CMK (cell line): ENCODE measurements around the gene VN1R2.
"Not testable (repeated sequence)": the region's sequence is repeated elsewhere in the genome, so short reads cannot be mapped to it uniquely, and the experiment has no call there.

Experiments used
- DNase-seq: peaks from one replicate; pipeline ENCODE4 v3.0.0-alpha.2; 2010; ENCODE audit warnings: low read depth

VN1R2 gene

GRCh38 chr19:53257715-53258342 is at the start of gene VN1R2:
Gene VN1R2 (plus strand): TSS chr19:53258292. CDS start chr19:53258376, 84 bp downstream.
- not testable (repeated sequence) for DNase-seq

GRCh38 chr19:53211554-53211953 is 46.5 kb upstream of the VN1R2 start:
- not testable (repeated sequence) for DNase-seq

DNA sequence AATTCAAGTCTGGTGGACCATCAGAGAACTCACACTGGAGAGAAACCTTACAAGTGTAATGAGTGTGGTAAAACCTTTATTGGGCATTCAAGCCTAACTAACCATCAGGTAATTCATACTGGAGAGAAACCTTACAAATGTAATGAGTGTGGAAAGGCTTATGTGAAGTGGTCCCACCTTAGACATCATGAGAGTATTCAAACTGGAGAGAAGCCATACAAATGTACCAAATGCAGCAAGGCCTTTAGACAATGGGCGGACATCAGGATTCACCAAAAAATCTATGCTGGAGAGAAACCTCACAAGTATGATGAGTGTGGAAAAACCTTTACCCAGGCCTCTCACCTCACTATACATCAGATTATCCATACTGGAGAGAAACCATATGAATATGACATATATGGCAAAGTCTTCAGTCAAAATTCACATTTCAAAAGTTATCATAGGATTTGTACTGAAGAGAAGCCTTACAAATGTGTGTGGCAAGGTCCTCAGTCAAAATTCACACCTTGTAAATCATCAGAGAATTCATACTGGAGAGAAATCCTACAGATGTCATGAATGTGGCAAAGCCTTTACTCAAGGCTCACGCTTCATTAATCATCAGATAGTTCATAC is 45.3 kb upstream of the VN1R2 start:
- no peak for DNase-seq

GRCh38 chr19:53222716-53223115 is 35.4 kb upstream of the VN1R2 start:
- not testable (repeated sequence) for DNase-seq

DNA sequence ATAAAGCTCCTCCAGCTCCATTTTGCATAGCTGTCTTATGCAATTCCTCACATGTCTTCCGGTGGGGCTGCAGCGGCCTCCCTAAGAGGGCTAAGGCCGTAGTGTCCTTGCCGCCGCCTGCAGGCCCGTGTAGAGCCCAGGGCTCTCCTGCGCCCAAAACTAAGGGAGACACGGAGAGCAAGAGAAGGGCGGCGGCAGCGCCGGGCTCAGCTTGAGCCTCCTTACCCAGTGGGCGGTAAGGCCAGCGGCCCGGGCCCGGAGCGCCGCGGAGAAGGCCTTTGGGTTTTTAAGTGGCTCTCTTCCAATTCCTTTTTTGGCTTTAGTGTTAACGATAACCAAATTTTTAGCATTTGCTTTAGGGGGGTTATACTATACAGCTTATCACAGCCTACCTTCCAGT is 33.5 kb upstream of the VN1R2 start:
- no peak for DNase-seq

DNA sequence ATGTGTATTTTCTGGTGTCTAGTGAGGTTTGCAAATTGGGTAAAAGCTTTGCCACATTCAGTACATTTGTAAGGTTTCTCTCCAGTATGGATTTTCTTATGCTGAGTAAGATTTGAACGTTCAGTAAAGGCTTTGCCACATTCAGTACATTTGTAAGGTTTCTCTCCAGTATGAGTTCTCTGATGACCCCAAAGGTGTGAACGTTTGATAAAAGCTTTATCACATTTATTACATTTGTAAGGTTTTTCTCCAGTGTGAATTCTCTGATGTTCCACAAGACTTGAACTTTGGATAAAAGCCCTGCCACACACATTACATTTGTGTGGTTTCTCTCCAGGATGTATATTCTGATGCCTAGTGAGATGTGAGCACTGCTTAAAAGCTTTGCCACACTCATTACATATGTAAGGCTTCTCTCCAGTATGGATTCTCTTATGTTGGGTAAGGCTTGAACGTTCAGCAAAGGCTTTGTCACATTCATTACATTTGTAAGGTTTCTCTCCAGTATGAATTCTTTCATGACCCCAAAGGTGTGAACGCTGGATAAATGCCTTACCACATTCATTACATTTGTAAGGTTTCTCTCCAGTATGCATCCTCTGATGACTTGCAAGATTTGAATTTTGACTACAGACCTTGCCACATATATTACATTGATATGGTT is 20.8 kb upstream of the VN1R2 start:
- DNase-seq = no peak

DNA sequence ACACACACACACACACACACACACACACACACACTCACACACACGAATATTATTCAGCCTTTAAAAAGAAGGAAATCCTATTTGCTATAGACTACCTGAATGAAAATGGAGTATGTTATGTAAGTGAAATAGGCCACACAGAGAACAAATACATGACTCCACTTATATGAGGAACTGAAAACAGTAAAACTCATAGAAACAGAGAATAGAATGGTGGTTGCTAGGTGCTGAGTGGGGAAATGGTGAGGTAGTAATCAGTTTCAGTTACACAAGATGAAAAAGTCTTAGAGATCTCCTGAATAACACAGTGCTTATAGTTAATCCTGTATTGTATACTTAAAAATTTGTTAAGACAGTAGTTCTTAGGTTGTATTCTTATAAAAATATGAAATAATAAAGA is 11.6 kb upstream of the VN1R2 start:
- DNase-seq = no peak

DNA sequence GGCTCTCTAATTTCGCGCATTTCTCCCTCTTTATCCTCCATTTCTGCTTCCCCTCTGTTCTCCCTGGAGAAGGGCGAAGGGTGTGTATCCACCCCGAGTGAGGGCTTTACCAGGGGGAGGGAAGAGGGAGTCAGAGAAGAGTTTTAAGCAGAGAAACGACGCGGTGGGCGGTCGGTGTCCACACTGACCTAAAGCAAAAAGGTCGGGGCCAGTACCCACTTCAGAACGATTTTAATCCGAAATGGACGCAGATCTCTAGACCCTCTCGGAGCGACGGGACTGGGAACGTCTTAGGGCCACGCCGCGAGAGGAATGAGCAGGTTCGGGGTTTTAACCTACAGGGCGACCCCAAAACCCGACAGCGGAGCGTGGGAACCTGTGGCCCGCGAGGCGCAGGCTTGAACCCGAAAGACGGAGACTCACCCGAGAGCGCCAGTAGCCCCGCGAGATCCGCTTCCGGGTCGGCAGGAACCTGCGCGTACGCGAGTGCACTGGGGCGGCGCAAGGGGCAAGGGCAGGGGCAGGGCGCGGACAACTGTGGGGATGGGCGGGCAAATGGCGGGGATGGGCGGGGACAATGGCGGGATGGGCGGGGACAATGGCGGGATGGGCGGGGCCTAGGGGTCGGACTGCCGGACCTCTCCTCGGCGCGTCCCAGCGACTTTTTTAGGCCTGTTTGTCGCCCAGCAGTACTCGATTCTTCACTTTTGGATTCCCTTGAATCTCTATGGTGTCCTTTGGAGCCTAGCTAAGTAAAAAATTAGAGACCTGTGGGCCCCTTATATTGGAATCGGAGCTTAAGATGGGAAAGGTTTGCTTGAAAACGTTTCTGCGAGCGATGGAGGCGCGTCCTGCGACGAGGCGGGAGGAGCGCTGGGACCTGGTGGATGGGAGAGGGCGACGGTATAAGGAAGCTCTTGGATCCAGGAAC is 3.4 kb upstream of the VN1R2 start, which contains the start of gene ZNF677:
ZNF677 (minus strand) TSS at position 463 of the 931 bp plus-strand sequence. CDS start 3,323 bp downstream, outside the sequence.
- no peak for DNase-seq

GRCh38 chr19:53267623-53268022 is 9.5 kb downstream of the VN1R2 start, which contains the start of gene VN1R4:
Gene VN1R4 (minus strand): TSS chr19:53267723. CDS start chr19:53267665, 58 bp downstream.
- not testable (repeated sequence) for DNase-seq

GRCh38 chr19:53269861-53270260 is 11.8 kb downstream of the VN1R2 start:
- DNase-seq = not testable (repeated sequence)

DNA sequence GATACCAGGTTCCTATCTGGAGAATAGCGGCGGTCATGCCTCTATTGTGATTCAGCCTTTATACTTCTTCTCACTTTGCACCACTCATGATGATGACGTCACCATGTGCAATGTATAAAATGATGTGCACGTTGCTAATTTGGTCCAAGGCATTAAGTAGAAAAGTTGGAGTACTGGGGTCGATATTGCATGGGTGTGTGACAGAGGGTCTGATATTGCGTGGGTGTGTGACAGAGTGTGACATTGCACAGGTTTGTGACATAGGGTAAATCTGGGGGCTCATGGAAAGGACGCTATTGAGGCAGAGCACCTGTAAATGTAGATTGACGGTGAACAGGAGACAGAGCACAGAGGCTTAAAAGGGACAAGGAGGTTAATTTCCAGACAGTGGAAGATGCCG is 14.0 kb downstream of the VN1R2 start:
- DNase-seq = no peak

- DNase-seq = no peak
Observed at GRCh38 chr19:53275480-53275879, 17.4 kb downstream of the VN1R2 start.

GRCh38 chr19:53281947-53282346 is 23.9 kb downstream of the VN1R2 start:
- not testable (repeated sequence) for DNase-seq

GRCh38 chr19:53285087-53285486 is 27.0 kb downstream of the VN1R2 start:
- no peak for DNase-seq

DNA sequence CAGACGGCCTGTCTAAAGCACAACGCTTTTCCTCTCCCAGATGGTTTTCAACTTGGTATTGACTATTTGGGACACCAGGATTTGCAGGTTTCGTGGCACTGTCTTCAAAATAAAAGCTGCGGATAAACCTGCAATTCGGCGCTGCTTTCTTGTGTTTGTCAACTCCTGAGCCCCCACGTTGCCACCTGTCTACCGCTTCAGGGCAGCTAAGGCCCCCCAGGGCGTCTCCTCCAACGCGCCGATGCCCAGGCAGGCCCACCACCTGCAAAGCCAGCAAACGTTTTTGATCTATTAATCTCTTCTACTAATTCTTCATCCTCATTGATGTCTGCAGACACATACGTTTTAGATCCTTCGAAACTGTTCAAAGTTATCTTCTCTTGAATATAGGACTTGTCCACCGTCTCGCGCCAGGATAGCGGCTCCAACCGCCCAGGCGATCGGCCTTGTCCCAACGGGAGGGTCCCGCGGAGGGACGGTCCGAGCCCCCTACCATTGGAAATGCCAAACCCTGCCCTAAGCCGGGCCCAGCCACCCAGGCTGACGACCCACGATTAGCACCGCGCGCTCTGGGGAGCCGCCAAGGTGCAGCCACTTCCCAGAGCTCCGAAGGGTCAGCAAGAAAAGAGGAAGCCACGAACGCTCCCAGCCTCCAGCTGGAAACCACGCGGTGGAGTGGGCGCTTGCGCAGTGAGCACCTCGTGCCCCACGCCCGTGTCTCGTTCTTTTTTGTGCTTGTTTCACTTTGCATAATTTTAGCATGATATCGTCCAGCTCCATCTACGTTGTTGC is 32.9 kb downstream of the VN1R2 start:
- no peak for DNase-seq

GRCh38 chr19:53294786-53295441 is 36.8 kb downstream of the VN1R2 start:
- DNase-seq = no peak

GRCh38 chr19:53301341-53301740 is 43.2 kb downstream of the VN1R2 start:
- not testable (repeated sequence) for DNase-seq

- DNase-seq = no peak
Observed at GRCh38 chr19:53308339-53308811, 50.3 kb downstream of the VN1R2 start.
